HS-5 (cell line): ENCODE measurements around the gene SCUBE1.

Experiments used
- DNase-seq: peaks from one replicate; pipeline ENCODE4 v3.0.0-alpha.2; 2012; ENCODE audit warnings: low read depth

The SCUBE1 gene

DNA sequence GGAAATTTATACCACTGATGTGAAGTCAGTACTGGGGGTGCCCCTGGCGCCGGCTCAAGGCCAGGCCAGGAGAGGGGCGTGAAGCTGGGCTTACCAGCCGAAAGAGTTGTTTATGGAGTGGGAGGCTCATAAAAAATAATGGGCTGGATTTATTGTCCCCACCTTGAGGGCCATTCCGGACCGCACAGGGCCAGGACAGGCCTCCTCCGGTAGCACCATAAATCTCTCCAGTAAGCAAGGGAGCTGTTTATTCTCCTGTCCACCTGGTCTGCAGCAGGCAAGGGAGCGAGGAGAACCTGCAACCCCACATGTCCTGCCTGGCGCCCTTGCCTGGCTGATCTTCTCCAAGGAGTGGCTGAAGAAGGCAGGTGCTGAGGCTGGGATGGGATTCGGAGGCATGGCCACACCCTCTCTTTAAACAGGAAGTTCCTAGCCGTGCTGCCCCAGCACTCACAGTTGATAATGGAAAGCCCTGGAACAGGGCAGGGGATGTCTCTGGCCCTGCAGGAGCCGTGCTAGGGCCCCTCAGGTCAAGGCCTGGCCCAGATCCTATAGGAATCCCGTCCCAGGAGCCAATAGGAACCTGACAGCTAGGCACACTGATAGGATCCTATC, 65.1 kb downstream of the SCUBE1 start:
- no peak for DNase-seq

DNA sequence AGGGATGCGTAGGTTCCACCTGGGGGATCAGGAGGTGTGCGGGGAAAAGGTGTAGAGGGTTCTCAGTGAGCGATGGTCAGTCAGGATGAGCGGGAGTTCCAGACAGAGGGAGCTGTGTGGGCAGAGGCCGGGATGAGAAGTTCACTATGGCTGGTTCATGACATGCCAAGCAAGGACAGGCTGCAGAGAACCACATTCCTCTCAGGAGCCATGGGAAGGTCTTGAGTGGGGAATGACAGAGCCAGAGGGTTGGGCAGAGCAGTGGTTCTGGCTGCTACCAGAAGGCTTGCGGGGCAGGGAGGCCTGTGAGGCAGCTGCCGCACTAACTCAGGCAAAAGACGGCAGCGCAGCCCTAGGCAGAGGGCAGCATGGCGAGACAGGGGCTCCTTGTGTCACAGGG, 66.1 kb downstream of the SCUBE1 start:
- no peak for DNase-seq

DNA sequence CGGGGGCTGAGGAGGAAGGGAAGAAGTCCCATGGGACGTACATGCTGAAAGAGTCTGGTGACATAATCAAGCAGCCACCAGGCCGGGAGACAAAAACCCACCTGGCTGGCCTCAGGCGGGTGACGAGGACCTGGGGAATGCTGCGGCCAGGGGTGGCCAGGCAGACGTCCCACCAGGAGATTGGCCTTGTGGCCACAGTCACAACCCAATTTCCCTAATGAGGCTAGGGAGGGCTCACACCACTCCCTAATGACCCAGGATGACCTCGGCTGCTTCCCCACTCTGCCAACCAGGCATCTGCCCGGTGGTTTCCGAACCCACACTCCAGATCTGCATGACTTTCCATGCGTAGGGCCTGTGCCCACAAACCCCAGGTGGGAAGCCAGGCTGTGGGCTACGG, 66.9 kb downstream of the SCUBE1 start:
- DNase-seq, result no peak

DNA sequence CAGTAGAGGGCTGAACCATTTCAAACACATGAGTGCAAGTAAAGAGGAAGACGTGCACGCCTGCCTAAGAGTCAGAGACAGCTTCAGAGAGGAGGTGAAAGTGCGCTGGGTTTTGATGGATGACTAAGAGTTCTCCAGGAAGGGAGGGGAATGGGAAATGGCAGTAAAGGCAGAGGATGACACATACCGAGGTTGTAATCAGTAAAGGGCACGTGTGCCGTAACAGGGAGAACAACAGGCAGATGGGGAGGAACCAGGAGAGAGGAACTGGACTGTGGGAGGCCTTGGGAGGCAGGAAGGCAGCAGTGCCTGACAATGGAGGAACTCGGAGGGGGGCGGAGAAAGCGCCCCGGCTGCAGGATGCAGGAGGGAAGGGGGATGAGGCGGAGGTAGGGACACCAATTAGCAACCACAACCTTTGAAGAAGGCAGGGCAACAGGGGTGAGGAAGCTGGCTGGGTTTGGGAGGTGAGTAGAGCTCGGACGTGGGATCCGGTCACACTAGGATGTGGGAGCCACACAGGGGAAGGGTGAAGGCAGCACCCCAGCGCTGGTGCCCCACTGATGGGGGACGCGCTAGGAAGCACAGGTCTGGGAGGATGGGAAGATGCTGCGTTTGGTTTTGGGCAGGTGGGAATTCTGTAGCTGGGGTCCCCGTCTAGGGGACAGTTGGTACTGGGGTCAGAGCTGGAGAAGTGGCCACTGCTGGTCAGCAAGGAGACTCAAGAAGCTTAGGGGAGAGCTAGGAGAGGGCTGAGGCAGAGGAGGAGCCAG, 67.4 kb downstream of the SCUBE1 start:
- peak; percentile 56 for DNase-seq

DNA sequence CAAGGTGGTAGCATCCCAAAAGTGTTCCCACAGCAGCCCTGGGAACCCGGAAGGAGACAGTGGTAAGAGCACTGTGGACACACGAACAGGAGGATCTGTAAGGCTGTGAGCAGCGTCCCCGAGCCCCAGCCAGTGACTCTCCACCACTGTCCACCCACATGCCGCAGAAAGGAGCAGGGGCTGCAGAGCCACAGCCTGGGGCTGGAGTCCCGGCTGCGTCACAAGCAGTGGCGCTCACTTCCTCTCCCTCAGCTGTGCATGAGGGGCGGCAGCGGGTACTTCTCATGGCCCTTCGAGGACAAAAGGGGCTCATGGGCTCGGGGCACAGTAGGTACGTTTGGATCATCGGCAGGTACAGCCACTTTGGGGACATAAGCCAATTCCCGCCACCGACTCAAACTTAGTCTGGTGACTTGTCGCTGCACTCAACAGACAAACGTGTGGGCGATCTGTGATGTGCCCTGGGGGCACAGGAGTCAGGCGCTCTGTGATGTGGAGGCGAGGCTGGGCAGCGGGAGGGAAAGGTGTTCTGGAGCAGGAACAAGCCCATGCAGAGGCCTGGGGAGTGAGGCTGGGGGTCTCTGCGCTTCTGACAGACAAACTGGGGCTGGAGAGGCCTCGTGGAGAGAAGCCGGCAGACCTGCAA, 68.5 kb downstream of the SCUBE1 start:
- no peak for DNase-seq

DNA sequence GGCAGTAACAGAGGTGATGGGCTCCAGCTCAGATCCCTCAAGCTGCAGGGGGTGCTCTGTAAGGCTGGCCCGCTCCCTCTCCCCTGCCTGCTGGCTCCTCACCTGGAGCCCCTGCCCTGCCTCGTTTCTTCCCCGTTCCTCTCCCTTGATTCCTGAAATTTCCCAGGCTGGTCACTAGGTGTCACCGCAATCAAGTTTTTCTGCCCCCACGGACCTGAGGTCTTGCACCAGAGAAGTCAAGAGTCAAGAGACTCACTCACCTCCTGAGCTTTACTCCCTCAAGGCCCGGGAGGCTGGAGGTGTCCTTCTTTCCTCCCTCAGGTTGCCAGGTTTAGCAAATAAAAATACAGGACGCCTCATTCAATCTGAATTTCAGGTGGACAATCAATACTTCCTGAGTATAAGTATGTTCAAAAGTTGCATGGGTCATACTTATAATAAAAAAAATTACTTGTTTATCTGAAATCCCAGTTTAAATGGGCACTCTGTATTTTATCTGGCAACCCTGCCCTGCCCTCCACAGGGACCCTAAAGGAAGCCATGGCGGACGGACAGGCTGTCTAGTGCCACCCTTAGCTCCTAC, 69.2 kb downstream of the SCUBE1 start:
- peak; percentile 11 for DNase-seq

DNA sequence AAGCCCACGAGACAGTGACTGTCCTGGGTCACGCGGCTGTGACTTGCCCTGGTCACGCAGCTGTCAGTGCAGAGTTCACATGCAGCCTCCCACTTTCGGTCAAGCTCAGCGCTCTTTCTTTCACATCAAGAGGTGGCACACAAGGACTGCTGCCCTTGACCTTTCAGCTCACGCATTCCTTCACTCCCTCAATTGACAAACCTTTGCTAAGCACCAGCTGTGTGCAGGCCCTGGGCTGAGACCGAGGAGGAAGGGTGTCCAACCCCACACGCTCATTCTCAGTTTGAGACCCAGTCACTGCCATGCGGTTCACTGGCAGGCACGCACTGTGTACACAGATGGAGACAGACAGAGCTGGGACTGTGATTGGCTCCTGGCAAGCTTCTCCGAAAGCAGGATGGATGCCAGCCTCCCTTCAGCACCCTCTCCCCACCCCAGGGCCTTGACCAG, 70.3 kb downstream of the SCUBE1 start:
- DNase-seq, result no peak

DNA sequence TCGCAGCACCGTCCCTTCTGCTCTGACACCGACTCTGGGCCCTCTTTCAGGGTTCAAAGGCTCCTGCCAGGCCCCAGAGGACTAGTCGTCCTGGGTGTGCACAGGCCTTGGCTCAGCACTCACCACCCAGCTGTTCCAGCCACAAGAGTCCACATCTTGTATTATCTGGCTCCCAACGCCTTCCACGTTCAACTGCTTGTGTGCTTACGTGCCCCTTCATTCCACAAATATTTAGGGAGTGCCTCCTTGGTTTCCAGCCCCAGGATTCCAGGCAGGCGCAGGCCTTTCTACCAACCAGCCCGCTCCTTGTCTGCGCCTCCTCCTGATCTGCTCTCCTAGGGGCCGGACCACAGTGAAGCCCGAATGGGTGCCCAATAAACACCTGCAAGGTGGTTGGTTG, 70.9 kb downstream of the SCUBE1 start:
- no peak for DNase-seq

DNA sequence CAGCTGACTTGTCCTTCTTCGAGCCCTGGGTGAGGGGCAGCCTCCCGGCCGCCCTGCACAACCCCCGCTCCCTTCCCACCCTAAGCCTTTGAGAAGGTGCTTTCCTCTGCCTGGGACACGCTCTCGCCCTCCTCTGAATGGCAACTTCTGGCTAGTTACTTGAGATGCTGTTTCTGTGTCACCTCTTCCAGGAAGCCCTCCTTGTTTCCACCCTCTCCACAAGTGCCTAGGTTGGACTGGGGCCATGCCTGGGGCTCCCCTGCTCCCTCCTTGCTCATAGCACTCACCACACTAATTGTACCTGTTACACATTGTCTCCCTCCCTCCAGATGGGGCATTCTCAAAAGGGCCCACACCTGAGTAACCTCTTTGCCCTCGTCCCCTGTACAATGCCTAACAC, 72.2 kb downstream of the SCUBE1 start:
- no peak for DNase-seq

DNA sequence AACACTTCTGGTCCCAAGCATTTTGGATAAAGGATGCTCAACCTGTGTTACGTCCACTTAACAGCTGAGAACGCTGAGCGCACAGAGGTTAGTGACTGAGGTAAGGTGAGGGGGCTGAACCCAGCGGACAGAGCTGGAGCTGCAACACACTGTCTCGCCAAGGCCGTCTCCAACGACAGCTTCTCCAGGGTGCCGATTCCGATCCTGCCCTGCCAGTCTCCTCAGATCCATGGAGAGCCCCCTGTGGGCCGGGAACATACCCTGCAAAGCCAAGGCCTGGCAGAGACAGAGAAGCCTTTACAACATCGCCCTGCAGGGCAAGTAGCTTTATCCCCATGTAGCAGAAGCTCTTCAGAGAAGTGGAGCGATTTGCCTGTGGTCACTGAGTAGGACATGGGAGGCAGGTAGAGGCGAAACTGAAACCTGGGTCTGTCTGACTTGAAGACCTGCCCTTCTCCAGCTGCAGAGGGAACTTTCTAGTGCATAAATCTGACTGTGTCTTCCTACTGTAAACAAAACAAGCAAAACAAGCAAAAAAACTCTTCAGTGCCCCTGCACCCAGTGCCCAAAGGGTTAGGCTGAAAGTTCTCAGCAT, 72.8 kb downstream of the SCUBE1 start:
- no peak for DNase-seq

DNA sequence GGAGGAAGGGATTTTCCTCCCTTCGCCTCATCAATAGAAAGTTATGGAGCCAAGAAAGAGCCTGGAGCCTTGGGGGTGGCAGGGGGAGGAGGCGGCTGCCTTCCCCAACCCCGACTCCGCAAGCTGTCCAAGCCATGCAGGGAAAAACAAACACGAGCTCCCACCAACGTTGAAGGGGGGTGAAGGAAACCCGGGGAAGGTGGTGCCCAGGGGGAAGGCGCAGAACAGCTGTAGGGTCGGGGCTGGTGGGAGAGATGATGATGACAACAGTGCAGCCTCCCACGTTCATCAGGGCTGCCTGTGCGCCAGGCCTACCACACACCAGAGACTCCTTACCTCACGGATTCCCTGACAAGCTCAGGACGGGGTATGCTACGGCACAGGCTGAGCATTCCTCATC, 73.5 kb downstream of the SCUBE1 start:
- DNase-seq, result no peak

DNA sequence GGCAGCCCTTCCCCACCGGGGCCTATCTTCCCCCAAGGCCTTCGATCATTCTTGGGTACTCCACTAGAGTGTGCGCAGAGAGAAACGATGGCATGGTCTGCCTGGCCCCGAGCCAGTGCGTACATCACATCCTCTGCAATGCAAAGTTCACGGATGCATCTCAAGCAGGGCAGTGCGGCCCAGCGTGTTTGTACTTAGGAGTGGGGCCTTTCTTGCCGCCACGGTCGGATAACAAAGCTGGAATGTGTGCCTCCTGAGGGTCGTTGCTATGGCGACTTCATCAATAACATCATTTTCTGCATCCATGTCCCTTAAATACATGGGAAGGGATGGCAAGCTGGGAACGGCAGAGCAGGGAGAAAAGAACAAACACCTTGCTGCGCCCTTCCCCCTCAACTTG, 73.9 kb downstream of the SCUBE1 start:
- DNase-seq, result no peak

DNA sequence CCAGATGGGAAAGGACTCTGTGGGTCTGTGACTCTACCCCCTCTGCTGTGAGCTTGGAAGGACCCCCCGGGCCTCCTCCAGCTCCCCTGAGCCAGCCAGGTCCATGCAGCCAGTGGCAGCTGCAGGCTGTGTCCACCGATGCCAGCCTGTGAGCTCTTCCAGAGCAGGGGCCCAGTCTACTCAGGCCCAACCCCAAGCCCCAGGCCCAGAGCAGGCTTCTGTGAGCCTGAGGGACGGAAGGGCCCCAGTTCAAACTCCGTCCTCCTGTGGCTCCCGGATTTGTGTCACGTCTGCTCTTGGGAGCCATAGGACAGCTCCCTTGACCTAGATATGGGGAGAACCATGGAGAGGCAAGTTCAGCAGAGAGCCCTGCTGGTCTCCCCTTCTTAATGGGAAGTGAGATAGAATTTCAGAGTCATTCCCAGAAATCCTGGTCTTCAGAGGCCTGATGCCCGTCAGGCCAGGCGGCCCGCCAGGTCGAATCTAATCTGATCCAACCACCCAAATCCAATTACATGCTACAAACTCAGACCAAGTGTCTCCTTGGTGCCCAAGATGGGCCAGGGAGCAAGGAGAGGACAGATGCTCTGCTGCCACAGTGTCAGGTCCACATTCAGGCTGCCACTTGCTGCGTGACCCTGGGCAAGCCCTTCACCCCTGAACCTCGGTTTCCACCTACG, 75.1 kb downstream of the SCUBE1 start:
- no peak for DNase-seq

DNA sequence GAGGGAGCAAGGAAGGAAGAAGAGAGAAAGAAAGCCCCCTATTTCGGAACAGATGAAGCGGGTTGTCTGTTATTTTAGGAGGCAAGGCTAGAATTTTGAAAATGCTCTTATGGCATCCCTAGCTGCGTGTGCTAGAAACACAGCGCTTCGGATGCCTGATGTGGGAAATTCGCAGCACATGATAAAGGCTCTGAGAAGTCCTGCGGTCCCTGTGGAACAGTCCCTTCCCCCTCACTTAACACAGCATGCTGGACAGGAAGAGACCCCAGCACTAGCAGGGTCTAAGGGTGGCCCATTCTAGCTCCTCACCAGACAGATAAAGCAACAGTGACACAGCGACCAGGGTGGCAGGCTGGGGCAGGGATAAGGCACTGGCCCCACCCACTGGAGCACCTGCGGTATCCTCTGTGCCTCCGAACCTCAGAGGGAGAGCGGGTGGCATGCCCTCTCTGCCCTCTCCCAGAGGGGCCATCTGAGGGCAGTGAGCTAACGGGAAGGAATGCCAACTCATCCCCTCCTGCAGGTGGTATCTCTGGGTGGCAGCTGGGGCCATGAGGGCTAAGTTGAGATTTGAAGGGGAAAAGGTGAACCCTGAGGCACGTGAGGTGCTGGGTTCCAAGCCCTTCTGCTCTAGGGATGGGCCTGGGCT, 75.7 kb downstream of the SCUBE1 start:
- DNase-seq, result no peak

DNA sequence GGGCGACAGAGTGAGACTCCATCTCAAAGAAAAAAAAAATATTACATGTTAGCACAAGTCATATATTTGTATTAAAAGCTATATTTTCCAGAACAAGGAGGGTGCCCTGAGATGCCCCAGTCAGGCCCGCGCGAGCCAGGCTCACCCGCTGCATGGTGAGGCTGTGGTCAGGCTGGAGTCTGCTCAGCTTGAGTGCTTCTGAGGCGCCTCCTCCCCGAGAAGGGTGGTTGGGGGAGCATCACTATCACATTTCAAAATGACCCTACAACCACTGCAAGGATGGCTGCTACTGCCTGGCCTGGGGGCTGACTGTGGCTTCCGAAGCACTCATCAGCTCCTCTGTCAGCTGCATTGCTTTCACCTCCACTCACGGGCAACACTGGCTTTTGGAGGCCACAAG, 77.1 kb downstream of the SCUBE1 start:
- no peak for DNase-seq

DNA sequence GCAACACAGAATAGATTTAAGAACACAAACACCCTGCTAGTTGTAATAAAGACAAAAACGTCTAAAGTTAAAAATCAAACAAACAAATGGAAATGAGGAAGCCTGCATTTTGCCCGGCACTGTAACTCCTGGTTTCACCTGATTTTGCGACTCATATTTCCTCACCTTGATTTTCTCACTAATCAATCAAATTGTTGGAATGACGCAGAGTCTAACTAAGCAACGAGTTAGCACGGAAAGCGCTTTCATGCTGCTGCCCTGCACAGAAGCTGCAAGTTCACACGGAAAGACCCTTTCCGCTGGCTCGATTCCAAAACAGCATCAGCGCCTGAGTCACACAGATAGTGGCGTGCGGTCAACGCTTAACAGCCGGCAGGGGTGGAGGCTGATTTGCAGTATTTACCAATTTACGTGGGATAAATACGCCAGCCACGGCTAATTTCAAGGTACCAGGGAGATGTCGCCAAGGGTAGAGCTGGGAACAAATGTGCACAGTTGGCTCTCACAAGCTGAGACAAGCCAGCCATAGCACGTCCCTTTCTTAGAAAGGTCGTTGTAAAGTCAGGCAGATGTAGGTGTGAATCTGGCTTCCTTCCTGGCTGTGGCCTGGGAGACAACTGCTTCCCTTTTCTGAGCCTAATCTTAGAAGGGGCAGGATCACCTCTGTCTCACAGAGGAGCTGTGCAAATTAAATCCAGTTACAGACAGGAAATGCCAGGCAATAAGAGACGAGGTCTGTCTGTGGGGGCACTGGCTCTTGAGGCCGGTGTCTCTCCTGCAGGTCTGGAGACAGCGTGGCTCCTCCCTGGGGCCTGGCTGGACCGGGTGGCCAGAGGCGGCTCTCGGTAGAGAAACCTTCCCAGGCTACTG, 79.3 kb downstream of the SCUBE1 start:
- DNase-seq, result no peak

DNA sequence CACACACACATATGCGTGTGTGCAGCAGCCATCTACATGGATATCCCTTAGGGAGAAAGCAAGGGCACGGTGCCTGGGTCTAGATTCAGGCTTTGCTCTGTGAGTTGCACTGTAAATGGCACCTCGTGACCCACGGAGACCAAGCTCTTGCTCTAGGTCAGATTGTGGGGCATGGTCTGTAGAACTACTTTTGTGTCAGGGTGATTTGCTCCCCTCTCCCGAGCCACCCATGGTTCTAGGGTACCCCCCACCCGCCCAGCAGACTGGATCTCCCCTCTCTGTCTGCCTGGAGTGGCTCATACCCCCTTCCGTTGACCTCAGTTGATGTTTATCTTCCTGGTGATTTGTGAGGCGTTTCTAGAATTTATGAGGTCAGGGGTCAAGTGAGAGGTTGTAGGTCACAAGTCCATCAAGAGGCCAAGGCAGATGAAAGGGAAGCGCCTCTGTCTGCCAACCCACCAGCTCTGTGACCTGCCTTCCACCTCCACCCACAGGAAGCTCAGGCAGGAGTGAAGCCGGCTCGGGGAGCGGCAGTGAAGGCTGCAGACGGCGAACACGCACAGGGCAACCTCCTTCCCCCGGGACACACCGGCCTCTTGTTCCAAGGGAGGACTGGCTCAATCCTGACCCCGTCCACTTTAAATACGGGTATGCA, 80.1 kb downstream of the SCUBE1 start:
- no peak for DNase-seq

DNA sequence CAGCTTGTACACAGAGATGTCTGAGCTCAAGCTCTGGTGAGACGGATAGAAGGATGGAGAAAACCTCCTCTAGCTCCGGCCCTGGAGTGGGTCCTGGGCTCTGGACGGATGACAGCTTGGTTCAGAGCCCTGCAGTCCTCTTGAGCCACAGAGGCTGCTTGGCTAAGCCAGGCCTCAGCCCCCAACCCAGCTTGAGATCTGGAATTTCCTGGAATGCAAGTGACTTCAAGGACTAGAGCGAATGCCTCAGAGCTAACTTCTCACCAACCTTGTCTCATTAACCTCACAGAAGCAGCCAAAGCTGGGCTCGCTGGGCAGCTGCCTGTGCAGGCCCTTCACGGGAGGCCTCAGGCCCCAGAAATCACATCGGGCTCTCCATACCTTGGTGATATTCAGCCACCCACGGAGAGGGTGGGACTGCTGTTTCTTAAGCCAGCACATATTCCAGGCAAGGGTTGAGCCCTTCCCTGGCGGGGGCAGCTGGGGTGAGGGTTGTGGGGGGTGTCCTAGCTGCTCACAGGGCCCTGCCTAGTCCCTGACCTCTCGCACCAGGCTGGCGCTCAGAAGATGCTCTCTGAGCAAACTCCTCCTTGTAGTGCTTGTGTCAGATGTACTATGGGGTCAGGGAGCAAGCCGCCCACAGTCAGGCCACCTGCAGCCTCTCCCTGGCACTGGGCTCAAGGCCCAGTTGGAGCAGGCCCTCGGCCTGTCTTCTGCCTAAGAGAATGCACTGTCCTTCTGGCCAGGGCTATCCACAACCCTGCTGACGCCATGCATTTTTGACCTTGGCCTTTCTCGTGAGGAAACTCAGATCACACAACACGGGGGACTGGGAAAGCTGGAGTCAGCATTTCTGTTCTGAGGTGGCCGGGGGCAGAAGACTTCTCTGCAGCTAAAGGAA, 82.6 kb downstream of the SCUBE1 start:
- DNase-seq, result no peak

DNA sequence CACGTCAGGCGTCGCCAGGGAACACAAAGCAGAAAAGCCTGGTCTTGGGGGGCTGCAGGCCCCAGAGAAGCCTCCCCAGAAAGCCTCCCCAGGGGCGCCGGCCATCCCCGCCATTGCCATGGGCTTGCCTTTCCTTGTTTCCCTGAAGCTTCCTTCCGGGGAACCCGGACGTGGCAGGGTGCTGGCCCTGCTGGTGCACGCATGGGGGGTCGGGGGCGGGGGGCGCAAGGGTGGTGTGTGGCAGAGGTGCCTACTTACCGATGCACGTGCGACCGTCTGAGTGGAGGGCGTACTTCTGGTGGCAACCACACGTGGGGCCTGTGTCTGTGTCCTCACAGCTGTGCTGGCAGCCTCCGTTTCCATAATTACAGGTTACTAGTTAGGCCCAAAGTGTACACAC, 85.2 kb downstream of the SCUBE1 start:
- DNase-seq, result no peak
